PC-3 (cell line): Measurements from ENCODE around the gene IDI2.

Experiments used
- CTCF ChIP-seq: fragments of 300-600 bp; sonication (generic); conservative IDR thresholded peaks from 2 replicates; pipeline ENCODE4 v1.5.1; 2017; ENCODE audit warnings: antibody characterized with exemption, low read depth, mild to moderate bottlenecking, low read length
- EZH2 ChIP-seq: fragments of 300-600 bp; sonication (generic); IDR thresholded peaks from one replicate; pipeline ENCODE4 v1.6.1; 2017; ENCODE audit warnings: antibody characterized with exemption, mild to moderate bottlenecking, low read length; ENCODE audit not compliant: unreplicated experiment
- EZH2phosphoT487 ChIP-seq: fragments of 300-600 bp; sonication (generic); IDR thresholded peaks from 2 replicates; pipeline ENCODE4 v1.6.1; 2018; ENCODE audit warnings: mild to moderate bottlenecking, antibody characterized with exemption, low read length, borderline replicate concordance

- TF ChIP-seq CTCF (no peak), EZH2 (no peak), EZH2phosphoT487 (no peak)
These were observed 54.5 kb downstream of the IDI2 start for GRCh38 chr10:971150-971542.
